HUDEP-2 (cell line): ENCODE measurements around the gene PCNX2.
A peak's percentile ranks its signal among the peaks of the same experiment; 100 is the strongest.

Experiments
- DNase-seq, 76 experiments: peaks; one replicate each; lab custom pipeline; 2025; ENCODE audit not compliant: unreplicated experiment in 76 of 76; lab: John Stamatoyannopoulos, UW

The PCNX2 gene

DNA sequence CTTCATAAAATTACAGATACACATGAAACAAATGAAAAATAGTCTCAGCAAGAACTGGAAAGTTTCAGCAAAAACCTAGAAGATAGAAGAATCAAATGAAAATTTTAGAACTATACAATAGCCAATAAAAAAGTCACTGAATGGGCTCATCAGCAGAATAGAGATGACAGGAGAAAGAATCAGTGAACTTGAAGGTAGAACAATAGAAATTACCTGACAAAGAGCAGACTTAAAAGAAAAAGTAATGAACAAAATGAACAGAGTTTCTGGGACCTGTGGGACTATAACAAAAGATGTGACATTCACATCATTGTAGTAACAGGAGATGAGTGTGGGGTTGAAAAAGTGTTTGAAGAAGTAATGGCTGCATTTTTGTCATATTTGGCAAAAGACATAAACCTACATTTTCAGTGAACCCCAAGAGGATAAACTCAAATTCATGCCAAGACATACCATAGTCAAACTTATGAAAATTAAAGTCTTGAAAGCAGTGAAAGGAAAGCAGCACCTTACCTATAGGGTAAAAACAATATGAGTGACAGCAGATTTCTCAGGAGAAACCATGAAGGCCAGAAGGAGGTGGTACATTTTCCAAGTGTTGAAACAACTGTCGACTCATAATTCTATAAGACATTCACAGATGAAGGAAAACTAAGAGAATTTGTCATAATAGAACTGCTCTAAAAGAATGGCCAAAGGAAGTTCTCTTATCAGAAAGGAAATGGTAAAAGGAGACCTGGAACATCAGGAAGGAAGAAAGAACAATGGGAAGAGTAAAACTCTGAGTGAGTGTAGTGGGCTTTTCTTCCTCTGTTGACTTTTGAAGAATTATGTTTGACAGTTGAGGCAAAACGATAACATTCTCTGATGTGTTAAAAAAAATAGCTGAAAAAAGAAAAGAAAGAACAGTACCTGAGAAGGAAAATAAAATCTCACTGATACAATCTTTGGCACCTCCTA is 321.6 kb downstream of the PCNX2 start:
- no peak for DNase-seq

DNA sequence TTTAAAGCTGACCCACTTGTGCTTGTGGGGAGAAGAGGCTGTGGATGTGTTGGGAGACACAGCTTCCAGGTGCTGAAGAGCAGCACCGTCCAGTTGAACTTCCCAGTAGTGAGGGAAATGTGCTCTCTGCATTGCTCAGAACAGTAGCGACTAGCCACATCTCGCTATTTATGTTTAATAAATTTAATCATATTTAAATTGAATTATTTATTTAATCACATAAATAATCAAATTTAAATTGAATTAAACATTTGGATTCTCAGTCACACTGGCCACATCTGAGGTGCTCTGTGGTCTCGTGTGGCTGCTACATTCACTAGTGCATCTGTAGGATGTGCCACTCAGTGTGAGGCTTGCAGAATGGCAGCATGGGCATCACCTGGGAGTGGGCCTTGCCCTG is 325.0 kb downstream of the PCNX2 start:
- no peak for DNase-seq

DNA sequence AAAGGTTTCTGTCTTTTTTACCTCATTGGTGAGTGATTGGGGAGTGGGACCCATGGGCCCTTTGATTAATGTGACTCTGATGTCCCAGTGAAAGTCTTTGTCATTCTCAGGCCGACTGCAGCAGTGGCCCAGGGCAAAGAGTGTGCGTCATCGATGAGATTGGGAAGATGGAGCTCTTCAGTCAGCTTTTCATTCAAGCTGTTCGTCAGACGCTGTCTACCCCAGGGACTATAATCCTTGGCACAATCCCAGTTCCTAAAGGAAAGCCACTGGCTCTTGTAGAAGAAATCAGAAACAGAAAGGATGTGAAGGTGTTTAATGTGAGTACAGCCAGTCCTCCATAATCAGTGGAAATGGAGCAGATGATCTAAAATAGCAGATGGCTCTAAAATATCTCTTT is 325.7 kb downstream of the PCNX2 start:
- DNase-seq: no peak

DNA sequence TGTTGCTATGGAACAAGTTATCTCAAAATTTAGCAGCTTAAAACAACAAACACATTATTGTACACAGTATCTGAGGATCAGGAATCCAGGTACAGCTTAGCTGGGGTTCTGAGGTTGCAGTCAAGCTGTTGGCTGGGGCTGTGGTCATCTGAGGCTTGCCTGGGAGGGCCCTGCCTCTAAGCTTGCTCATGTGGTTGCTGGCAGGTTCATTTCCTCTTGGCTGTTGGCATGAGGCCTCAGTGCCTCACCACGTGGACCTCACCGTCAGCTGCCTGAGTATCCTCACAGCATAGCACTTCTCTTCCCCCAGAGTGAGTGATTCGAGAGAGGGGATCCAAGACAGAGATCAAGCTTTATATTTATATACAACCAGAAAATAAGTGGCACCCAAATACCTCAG is 326.6 kb downstream of the PCNX2 start:
- peak in 20 of 76 experiments; percentile 1 to 47 (median 15) for DNase-seq

DNA sequence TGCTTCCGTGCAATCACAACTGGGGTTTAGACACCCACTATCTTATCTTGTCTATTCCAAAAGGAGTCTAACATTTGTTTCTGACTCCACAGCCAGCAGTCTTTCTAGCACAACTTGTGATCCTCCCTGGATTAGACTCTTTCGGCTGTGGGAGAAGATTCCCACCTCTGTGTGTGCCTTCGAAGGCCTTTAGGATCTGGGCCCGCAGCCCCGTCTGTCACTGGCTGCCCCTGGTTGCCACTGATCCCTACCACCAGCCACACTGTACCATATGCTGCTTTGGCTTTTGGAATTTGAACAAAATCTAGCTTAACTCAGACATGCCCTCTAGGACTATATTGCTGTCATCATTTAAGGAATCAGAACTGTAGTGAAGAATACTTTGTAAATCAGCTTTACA is 327.1 kb downstream of the PCNX2 start:
- DNase-seq: no peak

DNA sequence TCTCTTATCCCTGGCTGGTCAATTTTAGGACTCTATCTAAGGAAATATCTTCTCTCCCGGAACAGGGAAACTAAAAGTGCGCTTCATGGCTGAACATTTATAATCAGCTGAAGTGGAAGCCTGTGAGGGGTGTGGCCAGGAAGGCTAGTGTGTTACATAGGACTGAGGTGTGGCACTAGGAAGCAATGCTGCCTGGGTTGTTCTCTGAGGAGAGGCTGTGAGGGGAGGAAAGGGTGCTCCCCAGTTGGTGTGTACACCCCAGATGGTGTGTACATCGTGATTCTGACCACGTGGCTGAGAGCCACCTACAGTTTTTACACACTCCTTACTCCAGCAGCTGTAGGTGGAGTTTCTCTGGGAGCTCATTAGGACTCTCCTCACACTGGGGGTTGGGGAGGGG is 328.9 kb downstream of the PCNX2 start:
- DNase-seq: no peak

DNA sequence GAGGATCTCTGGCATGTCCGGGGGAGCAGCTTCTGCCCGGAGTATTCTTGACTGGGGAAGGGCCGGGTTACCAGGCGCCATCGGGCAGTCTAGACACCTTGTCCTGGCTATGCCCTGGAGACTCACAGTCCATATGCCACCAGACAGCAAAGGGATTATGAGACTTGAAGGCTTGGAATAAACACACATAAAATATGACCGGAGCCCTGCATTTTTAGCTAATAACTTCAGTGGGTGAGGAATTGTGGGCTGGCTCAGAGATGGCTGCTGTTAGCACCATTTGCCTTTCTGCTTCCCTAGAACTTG is 329.7 kb downstream of the PCNX2 start:
- DNase-seq: no peak

DNA sequence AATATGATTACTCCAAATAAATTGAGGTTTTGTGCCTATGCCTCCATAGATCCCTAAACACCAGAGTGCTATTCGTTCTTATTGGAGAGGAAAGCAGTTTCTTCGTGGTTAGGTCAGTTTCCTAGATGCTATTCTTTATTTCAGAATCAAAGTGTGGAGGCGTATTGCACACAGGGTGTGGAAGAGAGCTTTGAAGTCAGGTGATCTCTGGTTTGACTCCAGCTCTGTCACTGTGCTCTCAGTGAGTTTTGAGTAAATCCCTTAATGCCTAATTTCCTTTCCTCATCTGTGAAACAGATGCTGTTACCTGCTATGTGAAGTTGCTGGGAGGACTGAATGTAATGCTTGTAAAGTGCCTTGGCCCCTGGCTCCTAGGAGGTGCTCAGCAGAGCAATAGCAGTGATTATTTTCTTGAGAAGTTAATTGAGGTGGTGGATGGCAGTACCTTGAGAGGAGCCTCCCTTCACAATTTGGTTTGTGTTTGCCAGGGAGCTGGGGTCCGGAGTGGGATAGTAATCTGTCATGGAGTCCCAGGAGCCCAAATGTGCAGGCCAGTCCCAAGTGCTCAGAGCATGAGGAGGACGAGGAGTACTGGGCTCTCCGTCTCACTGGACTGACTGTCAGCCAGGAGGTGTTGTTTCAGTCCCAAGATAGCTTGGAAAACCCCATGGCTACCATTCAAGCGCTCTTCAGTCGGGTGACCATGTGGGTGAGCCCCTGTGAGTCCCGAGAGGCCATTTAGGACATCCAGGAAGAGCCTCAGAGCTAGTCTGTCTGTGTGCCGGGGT is 330.2 kb downstream of the PCNX2 start:
- DNase-seq: no peak

DNA sequence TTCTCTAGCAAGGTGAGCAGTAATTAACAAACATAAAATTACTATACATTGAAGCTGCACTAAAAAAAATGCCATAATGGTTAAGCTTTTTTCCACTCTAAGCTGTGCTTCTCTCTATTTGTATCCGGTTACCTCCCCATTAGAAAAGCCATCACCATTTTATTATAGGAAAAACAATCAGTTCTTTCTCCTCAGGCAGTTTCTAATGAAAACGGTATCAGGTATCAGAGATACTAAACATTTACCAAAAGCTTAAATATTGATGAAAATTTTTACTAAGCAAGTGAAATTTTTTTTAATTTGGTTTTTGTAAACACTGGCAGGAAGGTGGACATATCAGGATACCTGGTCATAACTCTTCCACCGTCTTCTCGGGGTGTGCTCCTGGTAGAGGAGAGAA is 330.9 kb downstream of the PCNX2 start:
- no peak for DNase-seq

DNA sequence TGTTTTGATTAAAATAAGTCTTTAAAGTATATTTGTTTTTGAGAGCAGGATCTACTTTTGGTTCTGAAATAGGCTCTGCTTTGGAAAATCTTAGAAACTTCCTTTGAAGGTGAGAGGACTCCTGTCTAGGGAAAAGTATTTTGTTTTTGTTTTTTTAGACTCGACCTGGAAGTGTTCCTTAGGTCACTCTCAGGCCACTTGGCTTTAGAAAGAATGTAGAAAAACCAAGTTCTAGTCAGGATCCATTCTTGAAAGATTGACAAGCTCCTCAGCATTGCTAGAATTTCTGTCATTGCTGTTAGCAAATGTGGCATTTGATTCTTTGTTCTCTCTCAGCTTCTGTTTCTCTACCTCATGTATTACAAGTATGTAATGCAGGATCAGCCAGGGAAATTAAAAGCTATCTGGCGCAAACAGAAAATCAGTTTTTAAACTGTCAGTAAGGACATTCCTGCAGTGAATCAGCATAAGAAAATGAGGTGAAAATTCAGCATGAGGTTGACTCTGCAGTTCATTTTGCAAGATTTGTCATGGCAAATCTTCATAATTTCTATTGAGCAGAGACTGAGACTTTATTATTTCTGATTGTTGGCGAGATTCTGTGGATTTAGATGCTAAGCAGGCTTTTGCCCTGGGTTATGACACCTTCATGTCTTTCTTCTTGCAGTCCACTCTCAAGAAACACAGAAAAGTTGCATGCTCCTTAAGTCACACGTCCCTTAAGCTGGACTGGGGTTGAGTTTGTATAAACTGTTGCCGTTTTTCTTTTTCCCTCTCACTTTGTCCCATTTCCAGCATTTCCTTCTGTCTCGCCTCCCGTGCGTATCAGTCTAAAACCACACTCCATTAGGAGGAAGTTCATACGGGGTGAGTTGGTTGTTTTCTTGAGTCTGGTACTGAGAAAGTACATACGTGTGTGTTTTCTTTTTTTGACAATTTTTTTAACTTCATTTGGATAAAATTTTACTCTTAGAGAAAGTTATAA is 332.5 kb downstream of the PCNX2 start:
- no peak for DNase-seq

DNA sequence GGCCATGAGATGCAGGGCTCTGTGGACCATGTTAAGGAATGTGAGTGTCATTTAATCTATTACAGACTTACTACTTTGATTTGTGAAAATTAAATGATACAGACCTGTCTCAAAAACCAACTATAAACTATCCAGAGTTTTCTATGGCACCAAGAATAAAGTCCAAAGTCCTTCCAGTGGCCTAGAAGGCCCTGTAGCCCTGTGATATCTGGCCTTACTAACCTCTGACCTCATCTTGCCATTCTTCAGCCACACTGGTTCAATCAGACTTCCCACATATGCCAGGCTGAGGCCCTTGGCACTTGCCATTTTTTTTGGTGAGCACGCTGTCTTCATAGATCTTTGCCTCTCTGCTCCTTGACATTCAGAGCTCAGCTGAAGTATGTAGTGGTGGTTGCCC is 337.5 kb downstream of the PCNX2 start:
- DNase-seq: no peak

DNA sequence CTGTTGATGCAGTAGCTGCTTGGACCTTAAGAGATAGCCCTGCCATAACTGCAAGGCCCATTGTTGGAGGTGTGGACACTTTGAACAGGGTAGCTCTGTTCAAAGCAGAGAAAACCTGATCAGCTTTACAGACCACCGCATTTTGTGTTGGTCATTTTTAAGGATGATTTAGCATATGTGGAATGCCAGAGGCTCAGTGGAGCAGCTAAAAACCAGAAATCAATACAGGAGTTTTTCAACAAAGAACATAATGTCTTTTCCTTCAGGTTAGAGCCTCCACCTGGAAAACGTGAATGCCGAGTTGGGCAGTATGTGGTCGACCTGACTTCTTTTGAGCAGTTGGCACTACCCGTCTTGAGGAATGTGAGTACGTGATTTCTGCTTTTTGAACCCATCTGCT is 339.4 kb downstream of the PCNX2 start:
- DNase-seq: no peak

DNA sequence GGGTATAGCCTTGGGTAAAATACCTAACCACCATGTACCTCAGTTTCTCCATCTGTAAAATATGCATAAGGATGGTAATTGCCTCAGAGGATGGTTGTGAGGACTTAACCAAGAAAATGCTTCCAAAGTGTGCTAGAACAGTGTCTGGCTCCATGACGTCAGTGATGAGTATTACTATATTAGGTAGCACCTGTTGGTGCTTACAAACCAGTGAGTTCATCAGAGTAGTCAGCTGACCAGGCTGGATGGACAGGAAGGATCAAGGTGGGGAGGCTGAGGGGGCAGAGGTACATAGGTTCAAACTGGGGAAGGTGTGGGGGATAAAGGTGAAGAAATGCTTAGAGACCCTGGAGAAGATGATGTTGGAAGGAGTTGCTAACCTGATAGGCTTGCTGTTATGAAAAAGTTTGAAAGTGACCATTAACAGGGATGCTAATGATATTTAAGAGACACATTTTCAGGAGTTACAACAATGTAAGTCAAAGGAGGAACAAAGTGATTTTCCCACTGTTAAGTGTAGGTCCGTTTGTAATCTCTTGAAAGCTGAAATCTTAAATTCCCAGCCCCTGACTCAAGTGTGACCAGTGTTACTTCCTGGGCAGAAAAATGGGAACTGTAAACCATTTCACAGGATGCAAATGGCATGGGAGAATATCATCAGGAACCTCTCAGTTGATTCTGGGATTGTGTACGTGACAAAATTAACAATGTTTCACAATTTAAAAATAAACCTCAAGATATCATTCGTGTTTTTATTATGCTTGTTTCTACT is 340.7 kb downstream of the PCNX2 start:
- DNase-seq: no peak

DNA sequence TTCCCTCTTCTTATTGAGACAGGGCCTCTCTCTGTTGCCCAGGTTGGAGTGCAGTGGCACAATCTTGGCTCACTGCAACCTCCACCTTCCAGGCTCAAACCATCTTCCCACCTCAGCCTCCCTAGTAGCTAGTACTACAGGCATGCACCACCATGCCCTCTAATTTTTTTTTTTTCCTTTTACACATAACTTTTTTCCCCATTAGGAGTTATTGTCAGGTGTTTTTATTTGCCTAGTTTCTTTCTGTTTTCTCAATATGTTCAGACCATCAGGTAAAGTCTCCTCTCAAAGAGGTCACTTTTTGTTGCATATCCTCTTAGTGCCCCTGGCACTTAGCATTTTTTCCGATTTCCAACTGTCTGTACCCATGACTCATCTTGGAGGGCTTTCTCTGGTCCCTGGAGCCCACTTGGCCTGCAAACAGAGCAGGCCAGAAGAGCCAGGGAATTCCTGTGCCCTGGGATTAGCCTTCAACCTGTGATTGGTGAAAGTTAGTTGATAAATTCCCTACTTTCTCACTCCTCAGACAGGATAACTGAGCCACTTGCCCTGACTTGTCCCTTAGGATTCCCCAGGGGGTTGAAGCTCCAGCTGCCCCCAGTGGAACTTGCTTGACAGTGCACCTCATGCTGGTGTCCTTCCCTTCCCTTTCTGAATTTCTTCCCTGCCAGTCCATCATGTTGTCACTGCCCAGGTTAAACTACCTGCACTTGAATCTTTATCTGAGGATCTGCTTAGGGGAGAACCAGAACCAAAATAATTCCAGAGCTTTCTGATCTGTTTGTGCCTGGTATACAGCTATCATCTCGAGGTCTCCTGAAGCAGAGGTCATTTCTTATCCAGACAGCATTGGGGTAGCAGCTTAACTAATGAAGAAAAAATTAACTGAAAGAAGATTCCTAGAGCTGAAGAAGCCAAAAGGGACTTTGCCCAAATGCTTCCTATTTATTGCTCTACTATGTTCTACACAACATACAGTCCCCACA is 342.7 kb downstream of the PCNX2 start:
- peak in 25 of 76 experiments; percentile 1 to 49 (median 18) for DNase-seq

DNA sequence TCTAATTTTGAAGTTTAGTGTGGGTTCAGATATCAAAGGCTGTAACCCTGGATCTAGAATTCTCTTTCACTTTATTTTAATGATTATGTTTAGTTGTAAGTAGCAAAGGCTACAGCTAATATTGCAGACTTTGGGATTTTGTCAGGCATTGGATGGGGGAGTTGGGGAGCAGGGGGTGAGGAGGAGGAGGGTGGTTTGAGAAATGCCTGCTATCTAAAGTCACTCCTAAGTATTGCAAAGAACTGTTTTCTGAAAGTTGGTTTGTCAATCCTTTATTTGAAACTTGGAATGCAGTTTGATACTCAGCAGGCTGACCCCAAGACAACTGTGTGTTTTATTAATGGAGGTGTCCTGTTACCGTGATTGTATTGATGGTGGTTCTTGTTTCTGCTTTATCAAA is 343.9 kb downstream of the PCNX2 start:
- no peak for DNase-seq

DNA sequence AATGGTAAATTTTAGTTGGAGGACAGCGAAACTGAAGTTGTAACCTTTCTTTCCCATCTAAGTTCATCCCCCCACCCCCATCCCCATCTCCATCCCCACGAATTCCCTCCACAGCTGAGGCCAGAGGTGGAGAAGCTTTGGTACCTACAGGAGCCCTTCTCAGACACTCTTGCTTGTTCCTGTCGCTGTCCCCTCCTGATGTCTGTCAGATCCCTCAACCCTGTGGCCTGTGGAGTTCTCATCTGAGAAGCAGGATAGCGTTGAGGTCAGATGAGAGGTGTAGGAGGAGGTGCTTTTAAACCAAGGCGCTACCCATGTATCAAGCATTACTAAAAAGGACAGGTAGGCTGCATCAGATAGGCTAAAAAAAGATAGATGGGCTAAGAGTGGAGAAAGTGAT is 344.3 kb downstream of the PCNX2 start:
- DNase-seq: peak in 5 of 76 experiments; percentile 2 to 22 (median 6)

DNA sequence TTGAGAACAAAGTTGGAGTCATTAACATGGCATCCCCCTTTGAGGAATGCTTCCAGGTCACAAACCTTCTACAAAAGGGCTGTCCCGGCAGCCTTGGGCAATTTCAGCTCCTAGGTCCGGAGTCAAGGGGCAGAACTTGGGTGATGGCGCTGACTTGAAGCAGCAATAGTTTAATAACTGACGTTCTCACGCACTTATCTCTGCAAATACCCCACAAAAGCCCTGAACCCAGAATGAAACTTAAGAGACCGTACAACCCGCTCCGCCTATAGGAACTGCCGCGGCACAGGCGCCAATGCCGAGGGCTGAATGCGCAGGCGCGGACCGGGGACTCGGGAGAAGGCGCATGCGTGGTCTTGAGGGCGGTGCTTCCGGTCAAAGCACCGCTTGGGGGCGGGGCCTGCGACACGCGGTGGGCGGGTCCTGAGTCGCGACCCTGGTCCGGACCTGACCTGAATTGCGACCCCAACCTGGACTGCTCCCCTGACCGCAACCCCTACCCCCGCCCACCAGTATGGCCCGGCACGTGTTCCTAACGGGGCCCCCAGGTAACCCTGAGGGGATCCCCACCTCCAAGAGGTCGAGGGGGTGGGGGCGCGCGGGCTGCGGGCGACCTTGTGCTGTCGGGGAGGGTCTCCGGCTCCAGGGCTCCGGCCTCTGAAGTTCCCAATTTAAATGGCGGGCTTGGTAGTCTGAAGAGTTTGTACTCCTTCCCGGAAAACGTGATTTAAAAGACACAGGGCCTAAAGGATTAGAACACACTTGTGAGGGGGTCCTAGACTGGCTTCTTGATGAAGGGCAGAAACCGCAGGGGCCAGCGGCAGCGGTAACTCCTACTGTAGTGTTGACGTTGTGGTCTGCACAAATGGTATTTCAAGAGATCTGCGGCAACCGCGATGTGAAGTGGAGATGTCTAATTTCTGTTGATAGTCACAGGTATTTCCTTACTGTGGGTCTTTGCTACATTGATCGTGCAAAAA is 345.0 kb downstream of the PCNX2 start, which contains the start of gene NTPCR:
NTPCR (plus strand) TSS at position 415 of the 980 bp plus-strand sequence; CDS start at position 515, 100 bp downstream.
- peak in 74 of 76 experiments; percentile 23 to 94 (median 85) for DNase-seq
